ENCODE data around the gene CALHM5. TPM values are rescaled to one million over a fixed set of nuclear protein-coding genes. Genes with fewer than 3 reads are reported as not detected.

CALHM5 gene
- total and polyA plus RNA-seq, 9 of the 15 experiments (the other 6 are each of a cell fraction or from before 2014, with no cell fraction given), result under 0.01 to 0.05 (median 0.02) TPM; not detected in 2

- TF ChIP-seq ZNF407 (IDR thresholded peaks at IDR 0.05; ENCODE audit: low read depth), result no peak
These were observed 14.2 kb upstream of the CALHM5 start (continued) for GRCh38 chr6:116497113-116497676.
